Measurements from ENCODE around the gene TAX1BP1.
"Not testable (repeated sequence)": the region's sequence is repeated elsewhere in the genome, so short reads cannot be mapped to it uniquely, and the experiment has no call there.

Gene TAX1BP1

GRCh38 chr7:27825891-27826290, 85.9 kb downstream of the TAX1BP1 start:
- no peak for DNase-seq
- TF ChIP-seq GATA1 (IDR thresholded peaks at IDR 0.05; ENCODE audit: low read depth, low read length) (no peak), POLR2A (IDR thresholded peaks at IDR 0.05; ENCODE audit: low read length) (no peak)

GRCh38 chr7:27826357-27826756, 86.4 kb downstream of the TAX1BP1 start:
- TF ChIP-seq POLR2A (IDR thresholded peaks at IDR 0.05; ENCODE audit: low read length): no peak

GRCh38 chr7:27834179-27834921, 94.4 kb downstream of the TAX1BP1 start:
- no peak for TF ChIP-seq POLR2A (IDR thresholded peaks at IDR 0.05; ENCODE audit: low read length)
- TF ChIP-seq GATA1 (IDR thresholded peaks at IDR 0.05; ENCODE audit: low read depth, low read length): no peak
- no peak for DNase-seq

More at GRCh38 chr7:27826357-27826756, 86.4 kb downstream of the TAX1BP1 start:
- DNase-seq: no peak

GRCh38 chr7:27835376-27835775, 95.4 kb downstream of the TAX1BP1 start:
- no peak for DNase-seq
- TF ChIP-seq POLR2A (IDR thresholded peaks at IDR 0.05; ENCODE audit: low read length) (no peak), GATA1 (IDR thresholded peaks at IDR 0.05; ENCODE audit: low read depth, low read length) (no peak)

- TF ChIP-seq POLR2A (IDR thresholded peaks at IDR 0.05; ENCODE audit: low read length) (no peak), GATA1 (IDR thresholded peaks at IDR 0.05; ENCODE audit: low read depth, low read length) (no peak)
- DNase-seq: no peak
Observed at GRCh38 chr7:27836536-27836935, 96.6 kb downstream of the TAX1BP1 start.

GRCh38 chr7:27839099-27839498, 99.1 kb downstream of the TAX1BP1 start:
- no peak for TF ChIP-seq GATA1 (IDR thresholded peaks at IDR 0.05; ENCODE audit: low read depth, low read length)
- no peak for TF ChIP-seq POLR2A (IDR thresholded peaks at IDR 0.05; ENCODE audit: low read length)
- DNase-seq: no peak

GRCh38 chr7:27840313-27840712, 100.4 kb downstream of the TAX1BP1 start:
- no peak for TF ChIP-seq GATA1 (IDR thresholded peaks at IDR 0.05; ENCODE audit: low read depth, low read length)
- no peak for TF ChIP-seq POLR2A (IDR thresholded peaks at IDR 0.05; ENCODE audit: low read length)
- no peak for DNase-seq

- TF ChIP-seq POLR2A (IDR thresholded peaks at IDR 0.05; ENCODE audit: low read length): no peak
- no peak for TF ChIP-seq GATA1 (IDR thresholded peaks at IDR 0.05; ENCODE audit: low read depth, low read length)
- no peak for DNase-seq
Observed at GRCh38 chr7:27840760-27841364, 100.9 kb downstream of the TAX1BP1 start.

GRCh38 chr7:27842094-27842692, 102.2 kb downstream of the TAX1BP1 start:
- DNase-seq: no peak
- TF ChIP-seq GATA1 (IDR thresholded peaks at IDR 0.05; ENCODE audit: low read depth, low read length) (no peak), POLR2A (IDR thresholded peaks at IDR 0.05; ENCODE audit: low read length) (no peak)

GRCh38 chr7:27842851-27843250, 102.9 kb downstream of the TAX1BP1 start:
- DNase-seq: no peak
- TF ChIP-seq GATA1 (IDR thresholded peaks at IDR 0.05; ENCODE audit: low read depth, low read length) (no peak), POLR2A (IDR thresholded peaks at IDR 0.05; ENCODE audit: low read length) (no peak)

- TF ChIP-seq POLR2A (IDR thresholded peaks at IDR 0.05; ENCODE audit: low read length): no peak
- no peak for TF ChIP-seq GATA1 (IDR thresholded peaks at IDR 0.05; ENCODE audit: low read depth, low read length)
- no peak for DNase-seq
Observed at GRCh38 chr7:27843584-27844305, 103.8 kb downstream of the TAX1BP1 start.

GRCh38 chr7:27846388-27846787, 106.4 kb downstream of the TAX1BP1 start:
- TF ChIP-seq POLR2A (IDR thresholded peaks at IDR 0.05; ENCODE audit: low read length) (no peak), GATA1 (IDR thresholded peaks at IDR 0.05; ENCODE audit: low read depth, low read length) (no peak)
- DNase-seq: no peak

- TF ChIP-seq POLR2A (IDR thresholded peaks at IDR 0.05; ENCODE audit: low read length) (no peak), GATA1 (IDR thresholded peaks at IDR 0.05; ENCODE audit: low read depth, low read length) (no peak)
Observed at GRCh38 chr7:27850531-27850930, 110.6 kb downstream of the TAX1BP1 start.

GRCh38 chr7:27856703-27857485, 116.9 kb downstream of the TAX1BP1 start:
- not testable (repeated sequence) for DNase-seq

More at GRCh38 chr7:27850531-27850930, 110.6 kb downstream of the TAX1BP1 start:
- no peak for DNase-seq

Data from erythroblast (primary cell).